Ovary (tissue), 3 donors: ENCODE measurements around the gene TP53INP2.

Experiments used
- CTCF ChIP-seq, 3 donors: fragments of 450-650 bp in 2 of 3; fragments of 200-600 bp in 1 of 3; IDR thresholded peaks; one replicate each; pipeline versions ENCODE4 v1.5.1 to v1.8.0; 2016 to 2022; ENCODE audit warnings: antibody characterized with exemption in 3 of 3, mild to moderate bottlenecking in 1 of 3
- EP300 ChIP-seq: sonication (generic); formaldehyde crosslinking; IDR thresholded peaks from one replicate; pipeline ENCODE4 v1.6.1; 2017; ENCODE audit warnings: antibody characterized with exemption
- POLR2A ChIP-seq: fragments of 450-650 bp; IDR thresholded peaks from one replicate; pipeline ENCODE4 v1.6.1; 2017; ENCODE audit warnings: antibody characterized with exemption, mild to moderate bottlenecking, moderate library complexity
- donor health status: DM: no; HTN: no; CAD: no.

DNA sequence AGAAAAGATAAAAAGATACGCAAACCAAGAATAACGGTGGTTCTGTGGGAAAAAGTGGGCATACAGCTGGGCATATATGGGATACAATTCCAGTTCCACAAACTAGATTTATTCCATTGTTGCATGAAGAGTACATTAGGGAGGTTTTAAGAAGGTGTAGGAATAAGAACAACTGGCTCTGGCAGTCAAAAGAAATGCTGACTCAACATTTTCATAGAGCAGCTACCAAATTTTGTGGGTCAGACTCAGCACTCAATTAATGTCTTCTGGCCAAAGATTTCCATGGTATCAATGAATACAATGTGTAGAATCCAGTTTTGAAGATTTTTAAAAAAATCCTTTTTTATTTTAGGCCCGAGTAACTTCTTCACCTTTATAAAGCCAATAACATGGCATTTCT is 40.2 kb downstream of the TP53INP2 start:
- TF ChIP-seq CTCF (IDR thresholded peaks at IDR 0.05) (no peak), POLR2A (no peak), EP300 (no peak)
